ENCODE results near the gene NAA80. TPM values are rescaled to one million over a fixed set of nuclear protein-coding genes. Genes with fewer than 3 reads are reported as not detected.

NAA80 gene
- polyA plus RNA-seq, 1 donor = 6.3 TPM

GRCh38 chr3:50258029-50258680, 41.0 kb downstream of the NAA80 start:
- DNase-seq (ENCODE audit: low read depth) = no peak

GRCh38 chr3:50256978-50257890, 42.0 kb downstream of the NAA80 start:
- no peak for DNase-seq (ENCODE audit: low read depth)

GRCh38 chr3:50255251-50255615, 44.0 kb downstream of the NAA80 start:
- DNase-seq (ENCODE audit: low read depth) = no peak

GRCh38 chr3:50254577-50255250, 44.5 kb downstream of the NAA80 start:
- no peak for DNase-seq (ENCODE audit: low read depth)

- DNase-seq (ENCODE audit: low read depth) = no peak
Observed at GRCh38 chr3:50251220-50251619, 48.0 kb downstream of the NAA80 start.

- no peak for DNase-seq (ENCODE audit: low read depth)
Observed at GRCh38 chr3:50250514-50250913, 48.7 kb downstream of the NAA80 start.

GRCh38 chr3:50249457-50249856, 49.7 kb downstream of the NAA80 start:
- DNase-seq (ENCODE audit: low read depth) = no peak

- no peak for DNase-seq (ENCODE audit: low read depth)
Observed at GRCh38 chr3:50248387-50248786, 50.8 kb downstream of the NAA80 start.

- DNase-seq (ENCODE audit: low read depth) = no peak
Observed at GRCh38 chr3:50246517-50246954, 52.7 kb downstream of the NAA80 start.

Other genes starting within 250 kb of the NAA80 start
- 171 TPM for gene RBM5, start 210.5 kb downstream of the NAA80 start, polyA plus RNA-seq (ENCODE audit: insufficient read length)
- gene SEMA3F, start 144.1 kb downstream of the NAA80 start, polyA plus RNA-seq (ENCODE audit: insufficient read length) = 9.0 TPM
- gene GNAT1, start 107.8 kb downstream of the NAA80 start, polyA plus RNA-seq (ENCODE audit: insufficient read length) = not detected
- 3.9 TPM for gene SLC38A3, start 94.1 kb downstream of the NAA80 start, polyA plus RNA-seq (ENCODE audit: insufficient read length)
- 158 TPM for gene GNAI2, start 63.2 kb downstream of the NAA80 start, polyA plus RNA-seq (ENCODE audit: insufficient read length)
- 36.7 TPM for gene SEMA3B, start 30.3 kb downstream of the NAA80 start, polyA plus RNA-seq (ENCODE audit: insufficient read length)
- 41.6 TPM for gene LSMEM2, start 20.3 kb downstream of the NAA80 start, polyA plus RNA-seq (ENCODE audit: insufficient read length)
- 46.2 TPM for gene IFRD2, start 7.0 kb downstream of the NAA80 start, polyA plus RNA-seq (ENCODE audit: insufficient read length)
- gene HYAL3, start within 50 bp of the NAA80 start, polyA plus RNA-seq (ENCODE audit: insufficient read length) = 2.3 TPM
- 1.7 TPM for gene HYAL1, start 4.2 kb upstream of the NAA80 start, polyA plus RNA-seq (ENCODE audit: insufficient read length)
- gene HYAL2, start 23.3 kb upstream of the NAA80 start, polyA plus RNA-seq (ENCODE audit: insufficient read length) = 39.7 TPM
- gene TUSC2, start 28.8 kb upstream of the NAA80 start, polyA plus RNA-seq (ENCODE audit: insufficient read length) = 16.4 TPM
- gene RASSF1, start 41.4 kb upstream of the NAA80 start, polyA plus RNA-seq (ENCODE audit: insufficient read length) = 32.8 TPM
- gene ZMYND10, start 46.3 kb upstream of the NAA80 start, polyA plus RNA-seq (ENCODE audit: insufficient read length) = 1.1 TPM
- 19.6 TPM for gene NPRL2, start 51.4 kb upstream of the NAA80 start, polyA plus RNA-seq (ENCODE audit: insufficient read length)
- gene CYB561D2, start 51.5 kb upstream of the NAA80 start, polyA plus RNA-seq (ENCODE audit: insufficient read length) = 5.2 TPM
- 23.3 TPM for gene TMEM115, start 60.1 kb upstream of the NAA80 start, polyA plus RNA-seq (ENCODE audit: insufficient read length)
- gene CACNA2D2, start 204.2 kb upstream of the NAA80 start, polyA plus RNA-seq (ENCODE audit: insufficient read length) = 4.3 TPM